GM12878 (cell line): ENCODE data around the gene FGFR2. TPM values are rescaled to one million over a fixed set of nuclear protein-coding genes. Genes with fewer than 3 reads are reported as not detected.

Source experiments
- ATAC-seq: fragments of 200-7000 bp; cut with Tn5 transposase; 3 replicates; pipeline ENCODE4 v1.9.1; 2020; ENCODE audit warnings: mild to moderate bottlenecking, moderate library complexity
- BruUV-seq: library from RNA; stranded (reverse); fragments of 400-500 nt; replicated peaks from 2 replicates; lab custom pipeline; 2021; lab: Mats Ljungman, UMichigan
- CTCF ChIA-PET: fragments of 300-600 bp; sonication (Branson Sonifier 250); formaldehyde crosslinking; extraction: SDS; loops from one replicate; lab custom pipeline; 2021; ENCODE audit warnings: inconsistent platforms; lab: Yijun Ruan, JAX
- POLR2A ChIA-PET: fragments of 350-600 bp; formaldehyde crosslinking; extraction: SDS; loops from one replicate; lab custom pipeline; 2021; ENCODE audit warnings: inconsistent platforms; lab: Charles Lee
- RAD21 ChIA-PET: fragments of 300-600 bp; sonication (Branson Sonifier 250); formaldehyde crosslinking; loops from one replicate; lab custom pipeline; 2023; ENCODE audit warnings: antibody characterized with exemption; ENCODE audit not compliant: unreplicated experiment; lab: Charles Lee
- SMC1A ChIA-PET: fragments of 300-600 bp; sonication (Branson Sonifier 250); formaldehyde crosslinking; loops from one replicate; lab custom pipeline; 2023; ENCODE audit not compliant: unreplicated experiment, uncharacterized antibody; lab: Charles Lee
- DNase-seq: peaks from one replicate; pipeline ENCODE4 v3.0.0-alpha.2; 2011; ENCODE audit warnings: low read depth, low spot score
- FAIRE-seq: peaks from 3 replicates; lab custom pipeline; 2011; peaks lifted over from hg19 to GRCh38; lab: Jason Lieb, UNC
- H2AFZ ChIP-seq: 2 replicates; pipeline ENCODE4 v1.6.0; 2011; ENCODE audit warnings: low read depth, low read length, control low read depth; ENCODE audit not compliant: control insufficient read depth
- H3K27ac ChIP-seq: 2 replicates; pipeline ENCODE4 v1.5.1; 2011; ENCODE audit warnings: control low read depth; ENCODE audit not compliant: control insufficient read depth, insufficient read depth
- H3K27me3 ChIP-seq, 2 experiments: replicated peaks in 1 of 2; 2 replicates each; pipeline versions ENCODE4 v1.6.0 to v1.6.1; 2011; ENCODE audit warnings: low read length in 1 of 2; ENCODE audit not compliant: control insufficient read depth in 2 of 2, insufficient read depth in 2 of 2
- H3K36me3 ChIP-seq, 2 experiments: 2 replicates each; pipeline ENCODE4 v1.5.1; 2011; ENCODE audit warnings: low read length in 1 of 2; ENCODE audit not compliant: control insufficient read depth in 2 of 2, insufficient read depth in 2 of 2
- H3K4me1 ChIP-seq: 2 replicates; pipeline ENCODE4 v1.6.1; 2011; ENCODE audit warnings: mild to moderate bottlenecking, low read length, moderate library complexity, mixed read lengths; ENCODE audit not compliant: control insufficient read depth, insufficient read depth
- H3K4me2 ChIP-seq: 2 replicates; pipeline ENCODE4 v1.6.0; 2011; ENCODE audit warnings: control low read depth; ENCODE audit not compliant: control insufficient read depth, insufficient read depth
- H3K4me3 ChIP-seq: fragments of 200-600 bp; sonication (generic); 2 replicates; pipeline ENCODE4 v1.5.1; 2016
- H3K79me2 ChIP-seq: 2 replicates; pipeline ENCODE4 v1.6.0; 2011; ENCODE audit warnings: low read length; ENCODE audit not compliant: control insufficient read depth, insufficient read depth
- H3K9ac ChIP-seq: 2 replicates; pipeline ENCODE4 v1.8.0; 2011; ENCODE audit warnings: low read length, control low read depth, mixed read lengths; ENCODE audit not compliant: control insufficient read depth, insufficient read depth
- H3K9me3 ChIP-seq: replicated peaks from 3 replicates; pipeline ENCODE4 v1.5.1; 2011; ENCODE audit warnings: mild to moderate bottlenecking, low read length; ENCODE audit not compliant: control insufficient read depth, insufficient read depth
- H4K20me1 ChIP-seq: 2 replicates; pipeline ENCODE4 v1.6.0; 2011; ENCODE audit not compliant: control insufficient read depth, insufficient read depth
- CHD1 ChIP-seq: IDR thresholded peaks from 2 replicates; pipeline ENCODE4 v1.6.1; 2012; ENCODE audit warnings: low read depth, low read length, improper control_type of control experiment
- CHD4 ChIP-seq: fragments of 200-600 bp; sonication (generic); IDR thresholded peaks from 2 replicates; pipeline ENCODE4 v1.6.1; 2016; ENCODE audit warnings: mild to moderate bottlenecking
- RFX5 ChIP-seq: IDR thresholded peaks from 2 replicates; pipeline ENCODE4 v1.6.1; 2011; ENCODE audit warnings: low read depth, low read length, improper control_type of control experiment
- SIN3A ChIP-seq: IDR thresholded peaks from 2 replicates; pipeline ENCODE4 v1.6.1; 2012; ENCODE audit warnings: low read depth, low read length, improper control_type of control experiment
- SMAD5 ChIP-seq: IDR thresholded peaks from 2 replicates; pipeline ENCODE4 v1.6.1; 2016; ENCODE audit warnings: antibody characterized with exemption, low read depth
- STAT3 ChIP-seq: IDR thresholded peaks from 2 replicates; pipeline ENCODE4 v1.6.1; 2011; ENCODE audit warnings: low read depth, low read length, improper control_type of control experiment
- ZBTB4 ChIP-seq: fragments of 450-650 bp; formaldehyde crosslinking; IDR thresholded peaks from 2 replicates; pipeline ENCODE4 v1.4.0; 2022; ENCODE audit warnings: mild to moderate bottlenecking, moderate library complexity
- WGBS: methylation state at CpG from one replicate; pipeline ENCODE4 v1.1.6; 2016; ENCODE audit warnings: low lambda C conversion rate; ENCODE audit not compliant: insufficient replicate concordance, insufficient coverage; ENCODE audit errors: missing lambda C conversion rate; 5-methylcytosine and 5-hydroxymethylcytosine counted together
- in situ Hi-C: fragments of 300-500 bp; cut with MboI; formaldehyde crosslinking; loops from 9 replicates; pipeline ENCODE4 v1.14.3; 2018; ENCODE audit warnings: mixed read lengths
- intact Hi-C: fragments of 100-400 bp; cut with micrococcal nuclease; formaldehyde crosslinking; loops from one replicate; pipeline ENCODE4 v1.14.2; 2022; ENCODE audit not compliant: unreplicated experiment
- polyA plus RNA-seq, 11 experiments: library from polyadenylated mRNA; depleted of rRNA in 4 of 11; unstranded in 6 of 11; stranded (reverse) in 5 of 11; fragments of >200 nt; fragmentation: Nextera tagmentation in 4 of 11; fragmentation: Illumina TruSeq in 1 of 11; extraction: Ambion mirVana in 4 of 11; extraction: Trizol in 1 of 11; gene quantifications; 1 replicate in 1 of 11; 2 replicates in 10 of 11; pipeline versions ENCODE4 v1.2.1 to v1.2.3, GENCODE V29; 2011 to 2016; ENCODE audit warnings: inconsistent platforms in 2 of 11, missing spikeins in 2 of 11, low read depth in 1 of 11
- total RNA-seq, 4 experiments: library from RNA; depleted of rRNA in 3 of 4; stranded (reverse); fragments of >200 nt in 3 of 4; fragmentation: Illumina TruSeq in 1 of 4; extraction: Trizol in 1 of 4; gene quantifications; 2 replicates each; pipeline versions ENCODE4 v1.2.1 to v1.2.3, GENCODE V29; 2013 to 2021

Gene FGFR2
- total and polyA plus RNA-seq, 10 of the 15 experiments (the other 5 are each of a cell fraction or from before 2014, with no cell fraction given): 0.04 to 0.15 TPM; not detected in 8

GRCh38 chr10:121509796-121510195 is 88.4 kb downstream of the FGFR2 start:
- Histone ChIP-seq H3K4me2 (no peak overlapping the region), H3K27me3 (no peaks in the 10 kb centered on the region), H3K4me1 (no peaks in the 10 kb centered on the region), H3K27ac (no peak overlapping the region), H4K20me1 (no peaks in the 10 kb centered on the region), H3K4me3 (no peak overlapping the region), H3K9me3 (no peaks in the 10 kb centered on the region), H3K9ac (no peak overlapping the region), H2AFZ (no peak overlapping the region), H3K79me2 (no peaks in the 10 kb centered on the region), H3K36me3 (no peaks in the 10 kb centered on the region)
- intact Hi-C loops: no loop called here
- DNase-seq (no peak), ATAC-seq (no peak), FAIRE-seq (no peak)
- ChIA-PET CTCF (no interaction called here), RAD21 (no interaction called here), SMC1A (no interaction called here), POLR2A (no interaction called here)
- in situ Hi-C loops: no loop called here
- BruUV-seq: no TSS peak
- TF ChIP-seq ZBTB4 (no peak), SMAD5 (no peak), STAT3 (no peak), RFX5 (no peak), CHD1 (no peak), CHD4 (no peak), SIN3A (no peak)
- 40% methylated on average over 3 of the region's 3 CpGs for WGBS
